ENCODE data around the gene CDK2.
"Not testable (repeated sequence)": the region's sequence is repeated elsewhere in the genome, so short reads cannot be mapped to it uniquely, and the experiment has no call there.

Gene CDK2

DNA sequence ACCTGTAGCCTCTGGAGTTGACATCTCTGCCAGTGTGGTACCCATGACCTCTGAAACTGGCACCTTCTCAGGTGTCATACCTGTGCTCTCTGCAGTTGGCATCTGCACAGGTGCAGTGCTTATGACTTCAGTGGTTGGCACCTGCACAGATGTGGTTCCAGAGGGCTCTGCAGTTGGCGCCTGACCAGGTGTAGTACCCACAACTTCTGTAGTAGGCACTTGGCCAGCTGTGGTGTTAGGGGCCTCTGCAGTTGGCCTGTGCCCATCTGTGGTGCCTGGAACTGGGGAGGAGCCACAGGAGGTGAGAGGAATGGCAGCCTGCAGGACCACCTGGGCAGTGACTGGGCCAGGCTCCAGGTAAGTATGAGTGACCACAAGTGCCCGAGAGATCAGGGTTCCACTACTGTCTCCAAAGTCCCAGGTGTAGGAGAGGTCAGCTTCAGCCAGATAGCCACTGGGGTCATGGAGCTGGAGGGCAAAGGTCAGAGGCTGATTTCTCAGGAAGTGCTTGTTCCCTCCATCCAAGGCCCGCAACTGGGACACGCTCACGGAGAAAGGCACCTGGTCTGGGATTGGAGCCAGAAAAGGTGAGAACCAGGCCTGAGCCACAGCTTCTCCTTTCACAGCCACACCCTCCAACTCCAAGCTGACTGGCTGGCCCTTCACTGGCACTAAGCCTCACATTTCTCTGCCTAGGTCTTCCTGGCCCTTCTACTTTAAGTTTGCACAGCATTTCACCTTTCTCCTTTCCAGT is 9.3 kb upstream of the CDK2 start:
- no peak for DNase-seq
- no peaks in the 10 kb centered on the region for H3K27me3 Mint-ChIP-seq
- no peak overlapping the region for H3K4me3 Mint-ChIP-seq
- H3K36me3 Mint-ChIP-seq (ENCODE audit: low read depth), result peaks cover 39% of the 10 kb centered on the region
- peak overlapping the region; percentile 48 for H3K27ac Mint-ChIP-seq
- H3K9me3 Mint-ChIP-seq, result no peaks in the 10 kb centered on the region
- H3K4me1 Mint-ChIP-seq (ENCODE audit: low read depth), result peaks cover 30% of the 10 kb centered on the region

DNA sequence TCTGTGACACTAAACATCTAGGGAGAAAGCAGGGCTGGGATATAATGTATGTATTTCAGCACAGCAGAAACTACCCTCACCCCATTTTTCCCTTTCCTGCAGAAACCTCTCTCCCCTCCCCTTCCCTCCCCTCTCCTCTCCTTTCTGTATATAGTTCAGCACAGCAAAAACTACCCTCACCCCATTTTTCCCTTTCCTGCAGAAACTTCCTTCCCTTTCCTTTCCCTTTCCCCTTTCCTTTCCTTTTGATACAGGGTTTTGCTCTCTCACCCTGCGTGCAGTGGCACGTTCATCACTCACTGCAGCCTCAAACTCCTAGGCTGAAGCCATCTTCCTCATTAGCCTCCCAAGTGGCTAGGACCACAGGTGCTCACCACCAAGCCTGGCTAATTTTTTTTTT is 2.9 kb upstream of the CDK2 start:
- no peak overlapping the region for H3K4me3 Mint-ChIP-seq
- H3K27me3 Mint-ChIP-seq, result no peaks in the 10 kb centered on the region
- peaks cover 22% of the 10 kb centered on the region for H3K36me3 Mint-ChIP-seq (ENCODE audit: low read depth)
- H3K4me1 Mint-ChIP-seq (ENCODE audit: low read depth), result peaks cover 31% of the 10 kb centered on the region
- DNase-seq, result no peak
- H3K9me3 Mint-ChIP-seq, result no peaks in the 10 kb centered on the region
- H3K27ac Mint-ChIP-seq, result no peak overlapping the region

DNA sequence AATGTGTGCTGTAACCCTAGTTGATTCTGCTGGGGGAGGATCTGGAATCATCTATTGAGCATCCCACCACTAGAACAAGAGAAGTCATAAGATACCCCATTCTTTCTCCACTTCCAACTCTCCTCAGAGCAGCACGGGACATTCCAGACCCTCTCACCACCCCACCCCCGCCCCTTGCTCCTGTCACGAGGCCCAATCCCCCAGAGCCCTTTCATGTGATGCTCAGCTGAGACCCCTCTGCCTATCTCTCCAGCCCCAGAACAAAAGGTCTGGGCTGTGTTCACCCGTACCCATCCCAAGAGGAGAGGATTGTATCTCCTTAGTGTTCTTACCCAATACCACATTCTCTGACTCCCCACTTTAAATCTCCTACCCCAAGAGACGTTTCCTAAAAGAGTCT is 1.4 kb upstream of the CDK2 start:
- no peak overlapping the region for H3K4me3 Mint-ChIP-seq
- H3K36me3 Mint-ChIP-seq (ENCODE audit: low read depth), result peaks cover 35% of the 10 kb centered on the region
- H3K9me3 Mint-ChIP-seq, result no peaks in the 10 kb centered on the region
- H3K4me1 Mint-ChIP-seq (ENCODE audit: low read depth), result peaks cover 32% of the 10 kb centered on the region
- H3K27me3 Mint-ChIP-seq, result no peaks in the 10 kb centered on the region
- H3K27ac Mint-ChIP-seq, result no peak overlapping the region
- no peak for DNase-seq

DNA sequence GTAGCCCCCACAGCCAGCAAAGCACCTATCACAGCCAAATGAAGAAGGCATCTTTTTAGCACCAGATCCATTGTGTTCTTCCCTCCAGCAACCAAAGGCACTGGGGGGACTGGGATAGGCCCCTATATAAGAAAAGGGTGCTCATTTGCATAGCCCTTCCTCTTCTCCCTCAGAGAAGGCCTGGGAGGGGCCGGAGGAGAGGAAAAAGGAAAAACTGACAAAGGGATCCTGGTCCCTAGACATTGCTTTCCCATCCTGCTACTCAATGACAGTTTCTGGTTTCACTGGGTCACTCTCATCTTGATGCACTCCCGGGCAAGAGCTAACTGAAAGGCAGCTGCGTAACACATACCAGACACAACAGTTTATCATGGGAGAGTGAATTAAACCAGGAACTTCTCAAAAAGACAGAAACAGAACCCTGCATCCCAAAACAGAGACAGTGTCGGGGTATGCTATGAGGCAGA is 656 bp upstream of the CDK2 start, which contains the start of gene PMEL:
PMEL (minus strand) TSS at position 102 of the 467 bp plus-strand sequence; CDS start at position 71, 31 bp downstream.
- no peaks in the 10 kb centered on the region for H3K27me3 Mint-ChIP-seq
- H3K27ac Mint-ChIP-seq, result peak within 1 kb of the TSS; percentile 94
- H3K4me3 Mint-ChIP-seq, result peak within 1 kb of the TSS; percentile 99
- DNase-seq, result no peak
- H3K4me1 Mint-ChIP-seq (ENCODE audit: low read depth), result peaks cover 33% of the 10 kb centered on the region
- no peaks in the 10 kb centered on the region for H3K9me3 Mint-ChIP-seq
- H3K36me3 Mint-ChIP-seq (ENCODE audit: low read depth), result peaks cover 35% of the 10 kb centered on the region

DNA sequence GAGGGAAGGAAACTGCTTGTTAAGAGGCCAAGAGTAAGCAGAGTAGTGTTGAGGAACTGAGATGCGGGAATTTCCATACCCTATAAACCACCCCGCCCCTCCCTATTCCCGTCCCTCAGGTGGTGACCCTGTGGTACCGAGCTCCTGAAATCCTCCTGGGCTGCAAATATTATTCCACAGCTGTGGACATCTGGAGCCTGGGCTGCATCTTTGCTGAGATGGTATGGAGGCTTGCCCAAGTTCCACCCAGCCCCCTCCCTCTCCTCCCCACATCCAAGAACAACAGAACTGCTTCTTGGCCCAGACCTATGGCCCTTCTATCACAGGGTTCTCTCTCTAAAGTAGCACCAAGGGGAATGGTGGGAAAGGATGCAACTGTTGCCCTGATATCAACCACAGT is 2.7 kb downstream of the CDK2 start:
- Mint-ChIP-seq H3K27me3 (no peaks in the 10 kb centered on the region), H3K27ac (peak overlapping the region; percentile 26), H3K4me3 (no peak overlapping the region), H3K9me3 (no peaks in the 10 kb centered on the region), H3K4me1 (ENCODE audit: low read depth) (peaks cover 38% of the 10 kb centered on the region), H3K36me3 (ENCODE audit: low read depth) (peaks cover 35% of the 10 kb centered on the region)
- no peak for DNase-seq

DNA sequence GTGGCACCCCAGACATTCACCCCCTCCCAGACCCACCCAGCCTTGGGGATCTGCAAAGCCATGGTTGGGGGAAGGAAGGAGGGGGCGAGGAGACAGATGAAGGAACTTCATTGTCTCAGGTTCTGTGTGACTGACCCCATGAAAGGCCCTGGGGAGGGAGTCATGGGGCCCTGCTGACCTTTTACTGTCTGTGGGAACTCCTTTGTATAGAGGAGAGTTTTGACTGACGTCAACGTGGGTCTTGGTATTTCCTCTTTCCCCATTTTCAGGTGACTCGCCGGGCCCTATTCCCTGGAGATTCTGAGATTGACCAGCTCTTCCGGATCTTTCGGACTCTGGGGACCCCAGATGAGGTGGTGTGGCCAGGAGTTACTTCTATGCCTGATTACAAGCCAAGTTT is 4.1 kb downstream of the CDK2 start:
- H3K4me3 Mint-ChIP-seq, result no peak overlapping the region

GRCh38 chr12:55972042-55972441 is 5.4 kb downstream of the CDK2 start:
- no peak overlapping the region for H3K4me3 Mint-ChIP-seq
- no peak for DNase-seq

More for the DNA sequence above, 4.1 kb downstream of the CDK2 start:
- H3K4me1 Mint-ChIP-seq (ENCODE audit: low read depth), result peaks cover 36% of the 10 kb centered on the region
- H3K36me3 Mint-ChIP-seq (ENCODE audit: low read depth), result peaks cover 35% of the 10 kb centered on the region
- no peaks in the 10 kb centered on the region for H3K27me3 Mint-ChIP-seq
- H3K27ac Mint-ChIP-seq, result no peak overlapping the region
- no peak for DNase-seq
- no peaks in the 10 kb centered on the region for H3K9me3 Mint-ChIP-seq

DNA sequence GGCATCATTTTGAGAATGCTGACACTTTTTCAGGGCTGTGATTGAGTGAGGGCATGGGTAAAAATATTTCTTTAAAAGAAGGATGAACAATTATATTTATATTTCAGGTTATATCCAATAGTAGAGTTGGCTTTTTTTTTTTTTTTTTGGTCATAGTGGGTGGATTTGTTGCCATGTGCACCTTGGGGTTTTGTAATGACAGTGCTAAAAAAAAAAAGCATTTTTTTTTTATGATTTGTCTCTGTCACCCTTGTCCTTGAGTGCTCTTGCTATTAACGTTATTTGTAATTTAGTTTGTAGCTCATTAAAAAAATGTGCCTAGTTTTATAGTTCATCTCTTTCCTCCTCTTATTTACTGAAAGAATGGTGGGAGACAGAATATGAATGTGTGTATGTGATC is 5.8 kb downstream of the CDK2 start:
- H3K27ac Mint-ChIP-seq, result no peak overlapping the region
- peaks cover 31% of the 10 kb centered on the region for H3K36me3 Mint-ChIP-seq (ENCODE audit: low read depth)
- peaks cover 38% of the 10 kb centered on the region for H3K4me1 Mint-ChIP-seq (ENCODE audit: low read depth)
- no peak overlapping the region for H3K4me3 Mint-ChIP-seq
- no peak for DNase-seq
- H3K27me3 Mint-ChIP-seq, result no peaks in the 10 kb centered on the region
- H3K9me3 Mint-ChIP-seq, result no peaks in the 10 kb centered on the region

More at GRCh38 chr12:55972042-55972441, 5.4 kb downstream of the CDK2 start:
- H3K4me1 Mint-ChIP-seq (ENCODE audit: low read depth), result peaks cover 36% of the 10 kb centered on the region
- H3K9me3 Mint-ChIP-seq, result no peaks in the 10 kb centered on the region
- H3K36me3 Mint-ChIP-seq (ENCODE audit: low read depth), result peaks cover 35% of the 10 kb centered on the region
- H3K27ac Mint-ChIP-seq, result no peak overlapping the region
- H3K27me3 Mint-ChIP-seq, result no peaks in the 10 kb centered on the region

DNA sequence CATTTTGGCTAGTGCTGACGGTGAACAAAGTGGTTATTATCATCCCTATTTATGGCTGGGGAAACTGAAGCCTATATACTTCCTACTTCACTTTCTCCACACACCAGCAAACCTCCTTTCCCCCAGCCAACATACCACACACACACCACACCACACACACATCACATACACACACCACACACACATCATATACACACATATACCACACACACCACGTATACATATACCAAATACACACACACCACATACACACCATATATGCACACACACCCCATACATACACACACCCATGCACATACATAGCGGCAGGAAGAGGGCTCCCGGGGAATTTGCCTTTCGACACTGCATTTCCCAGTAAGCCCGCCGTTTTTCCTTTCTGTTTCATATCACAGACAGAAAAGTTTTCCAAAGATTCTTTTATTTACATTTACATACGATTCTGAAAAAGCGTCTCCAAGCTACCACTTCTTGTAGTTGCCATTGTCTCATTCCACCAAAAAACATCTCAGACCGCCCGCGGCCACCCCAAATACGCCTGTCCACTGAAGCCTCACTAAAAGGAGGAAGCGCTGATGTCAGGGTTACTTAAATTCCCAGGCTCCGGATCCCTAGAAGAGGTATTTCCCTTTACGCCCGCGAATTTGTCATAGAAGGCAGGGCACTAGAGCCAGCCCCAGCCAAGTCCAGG is 6.4 kb downstream of the CDK2 start:
- H3K4me1 Mint-ChIP-seq (ENCODE audit: low read depth), result peaks cover 36% of the 10 kb centered on the region
- no peaks in the 10 kb centered on the region for H3K9me3 Mint-ChIP-seq
- DNase-seq, result no peak
- H3K4me3 Mint-ChIP-seq, result no peak overlapping the region
- no peaks in the 10 kb centered on the region for H3K27me3 Mint-ChIP-seq
- H3K27ac Mint-ChIP-seq, result no peak overlapping the region
- H3K36me3 Mint-ChIP-seq (ENCODE audit: low read depth), result peaks cover 29% of the 10 kb centered on the region

- Mint-ChIP-seq H3K36me3 (ENCODE audit: low read depth) (peaks cover 25% of the 10 kb centered on the region), H3K4me1 (ENCODE audit: low read depth) (peaks cover 31% of the 10 kb centered on the region), H3K27ac (no peak within 1 kb of the TSS), H3K4me3 (no peak within 1 kb of the TSS), H3K9me3 (no peaks in the 10 kb centered on the region), H3K27me3 (no peaks in the 10 kb centered on the region)
- DNase-seq, result peak; percentile 93
These were observed 7.1 kb downstream of the CDK2 start, which contains the start of gene RAB5B for GRCh38 chr12:55973599-55974307. TSS of gene RAB5B (plus strand) at chr12:55974078. CDS start at chr12:55986961, 12,883 bp downstream.

DNA sequence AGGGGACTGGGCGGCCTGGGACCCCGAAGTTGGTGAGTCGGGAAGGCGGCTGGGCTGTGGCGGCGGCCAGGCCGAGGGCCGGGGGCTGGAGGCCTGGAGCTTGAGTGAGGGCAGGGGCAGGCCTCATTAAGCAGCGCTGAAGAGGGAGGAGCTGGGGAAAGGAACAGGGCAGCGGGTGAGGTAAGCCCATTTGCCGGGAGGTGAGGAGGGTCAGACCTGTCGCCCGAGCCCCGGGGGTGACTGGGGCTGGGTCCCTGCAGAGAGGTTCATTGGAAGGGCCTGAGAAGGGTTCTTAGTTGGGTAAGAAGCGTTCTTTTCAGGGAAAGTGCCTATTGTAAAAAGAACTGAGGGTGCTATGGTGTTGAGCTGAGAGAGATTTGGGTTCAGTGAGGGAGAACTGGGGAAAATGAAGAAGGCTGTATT is 7.7 kb downstream of the CDK2 start:
- Mint-ChIP-seq H3K36me3 (ENCODE audit: low read depth) (peaks cover 23% of the 10 kb centered on the region), H3K9me3 (no peaks in the 10 kb centered on the region), H3K4me3 (no peak overlapping the region), H3K27ac (no peak overlapping the region), H3K4me1 (ENCODE audit: low read depth) (peaks cover 31% of the 10 kb centered on the region), H3K27me3 (no peaks in the 10 kb centered on the region)
- no peak for DNase-seq

GRCh38 chr12:55978393-55978792 is 11.8 kb downstream of the CDK2 start:
- Mint-ChIP-seq H3K4me1 (ENCODE audit: low read depth) (peaks cover 39% of the 10 kb centered on the region), H3K4me3 (no peak overlapping the region), H3K27me3 (no peaks in the 10 kb centered on the region), H3K9me3 (no peaks in the 10 kb centered on the region), H3K27ac (no peak overlapping the region), H3K36me3 (ENCODE audit: low read depth) (peaks cover 32% of the 10 kb centered on the region)
- no peak for DNase-seq

DNA sequence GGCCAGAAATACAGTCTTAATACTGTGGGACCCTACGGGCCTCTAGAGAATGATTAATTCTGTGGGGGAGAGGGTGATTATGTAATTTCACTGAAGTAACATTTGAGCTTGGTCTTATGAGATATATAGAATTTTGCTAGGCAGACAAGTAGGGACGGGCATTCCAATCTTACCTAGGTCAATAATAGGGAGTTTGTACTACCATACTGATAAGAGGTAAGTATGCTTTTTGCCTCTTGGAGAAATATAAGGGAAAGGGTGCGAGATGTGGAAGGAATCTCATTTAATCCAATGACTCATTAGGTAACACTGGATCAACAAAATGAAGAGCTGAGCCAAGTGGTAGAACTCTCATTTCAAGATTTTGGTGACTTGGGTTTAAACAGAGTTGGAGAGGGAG is 12.4 kb downstream of the CDK2 start:
- Mint-ChIP-seq H3K27ac (no peak overlapping the region), H3K4me1 (ENCODE audit: low read depth) (peaks cover 39% of the 10 kb centered on the region)
- DNase-seq, result no peak

GRCh38 chr12:55981882-55982281 is 15.3 kb downstream of the CDK2 start:
- Mint-ChIP-seq H3K36me3 (ENCODE audit: low read depth) (peaks cover 48% of the 10 kb centered on the region), H3K4me1 (ENCODE audit: low read depth) (peaks cover 33% of the 10 kb centered on the region)
- not testable (repeated sequence) for H3K4me3 Mint-ChIP-seq, H3K27me3 Mint-ChIP-seq, H3K9me3 Mint-ChIP-seq, H3K27ac Mint-ChIP-seq, DNase-seq

More for the DNA sequence above, 12.4 kb downstream of the CDK2 start:
- no peaks in the 10 kb centered on the region for H3K27me3 Mint-ChIP-seq
- no peaks in the 10 kb centered on the region for H3K9me3 Mint-ChIP-seq
- H3K36me3 Mint-ChIP-seq (ENCODE audit: low read depth), result peaks cover 38% of the 10 kb centered on the region
- no peak overlapping the region for H3K4me3 Mint-ChIP-seq
